Measurements from ENCODE around the gene NPAS3. TPM values are rescaled to one million over a fixed set of nuclear protein-coding genes. Genes with fewer than 3 reads are reported as not detected.
A peak's percentile ranks its signal among the peaks of the same experiment; 100 is the strongest.

The NPAS3 gene
- total RNA-seq, 1 donor from 2014 or later: 2.5 TPM

- Histone ChIP-seq H3K9me3 (replicated peaks) (no peaks in the 10 kb centered on the region), H3K36me3 (no peaks in the 10 kb centered on the region), H3K4me3 (no peak overlapping the region), H3K27ac (replicated peaks) (no peak overlapping the region), H3K27me3 (ENCODE audit: low read depth) (no peaks in the 10 kb centered on the region), H3K4me1 (peaks cover 14% of the 10 kb centered on the region)
- DNase-seq: no peak
- TF ChIP-seq CTCF (IDR thresholded peaks at IDR 0.05; ENCODE audit: borderline replicate concordance): no peak
- intact Hi-C loops (cut with micrococcal nuclease): loop anchor here (5.0 kb wide), 1 partner anchor 466 kb away; no protein-coding TSS in a partner anchor
These were observed 897.7 kb downstream of the NPAS3 start for GRCh38 chr14:33836203-33836899.

- Histone ChIP-seq H3K9me3 (replicated peaks) (no peaks in the 10 kb centered on the region), H3K4me3 (no peak overlapping the region), H3K4me1 (peaks cover 14% of the 10 kb centered on the region), H3K27ac (replicated peaks) (no peak overlapping the region), H3K36me3 (no peaks in the 10 kb centered on the region), H3K27me3 (ENCODE audit: low read depth) (no peaks in the 10 kb centered on the region)
- intact Hi-C loops (cut with micrococcal nuclease): loop anchor here (5.0 kb wide), 1 partner anchor 465 kb away; no protein-coding TSS in a partner anchor
- no peak for TF ChIP-seq CTCF (IDR thresholded peaks at IDR 0.05; ENCODE audit: borderline replicate concordance)
- DNase-seq: no peak
These were observed 898.4 kb downstream of the NPAS3 start for GRCh38 chr14:33836900-33837577.

GRCh38 chr14:33837943-33838683, 899.4 kb downstream of the NPAS3 start:
- no peak for TF ChIP-seq CTCF (IDR thresholded peaks at IDR 0.05; ENCODE audit: borderline replicate concordance)
- intact Hi-C loops (cut with micrococcal nuclease): loop anchor here (2.0 to 5.0 kb wide), 2 partner anchors 391 to 464 kb away; no protein-coding TSS in a partner anchor
- Histone ChIP-seq H3K4me3 (no peak overlapping the region), H3K27me3 (ENCODE audit: low read depth) (no peaks in the 10 kb centered on the region), H3K9me3 (replicated peaks) (no peaks in the 10 kb centered on the region), H3K36me3 (no peaks in the 10 kb centered on the region), H3K4me1 (peaks cover 14% of the 10 kb centered on the region), H3K27ac (replicated peaks) (no peak overlapping the region)
- no peak for DNase-seq

GRCh38 chr14:33839193-33840076, 900.8 kb downstream of the NPAS3 start:
- Histone ChIP-seq H3K4me1 (peaks cover 14% of the 10 kb centered on the region), H3K27me3 (ENCODE audit: low read depth) (no peaks in the 10 kb centered on the region), H3K36me3 (no peaks in the 10 kb centered on the region), H3K9me3 (replicated peaks) (no peaks in the 10 kb centered on the region), H3K27ac (replicated peaks) (no peak overlapping the region), H3K4me3 (no peak overlapping the region)
- peak; percentile 87 for TF ChIP-seq CTCF (IDR thresholded peaks at IDR 0.05; ENCODE audit: borderline replicate concordance)
- DNase-seq: no peak
- intact Hi-C loops (cut with micrococcal nuclease): loop anchor here (2.0 to 5.0 kb wide), 3 partner anchors 268 to 463 kb away; no protein-coding TSS in a partner anchor
